Tibial nerve (tissue), 4 donors: ENCODE data around the gene IGSF22.

Experiments
- EP300 ChIP-seq, 2 donors: sonication (generic); formaldehyde crosslinking; IDR thresholded peaks; one replicate each; pipeline ENCODE4 v1.6.1; 2017; ENCODE audit warnings: antibody characterized with exemption in 2 of 2, mild to moderate bottlenecking in 1 of 2
- POLR2A ChIP-seq, 2 donors: fragments of 450-650 bp; IDR thresholded peaks; one replicate each; pipeline ENCODE4 v1.6.1; 2017; ENCODE audit warnings: antibody characterized with exemption in 2 of 2, mild to moderate bottlenecking in 2 of 2, moderate library complexity in 2 of 2
- TF ChIP-seq, protein P1 (sequence below), 5 experiments: fragments of 200-600 bp in 3 of 5; fragments of 450-650 bp in 2 of 5; sonication (generic) in 3 of 5; IDR thresholded peaks; one replicate each; pipeline ENCODE4 v1.5.1; 2016 to 2019; ENCODE audit warnings: antibody characterized with exemption in 5 of 5, mild to moderate bottlenecking in 3 of 5, moderate library complexity in 2 of 5

DNA sequence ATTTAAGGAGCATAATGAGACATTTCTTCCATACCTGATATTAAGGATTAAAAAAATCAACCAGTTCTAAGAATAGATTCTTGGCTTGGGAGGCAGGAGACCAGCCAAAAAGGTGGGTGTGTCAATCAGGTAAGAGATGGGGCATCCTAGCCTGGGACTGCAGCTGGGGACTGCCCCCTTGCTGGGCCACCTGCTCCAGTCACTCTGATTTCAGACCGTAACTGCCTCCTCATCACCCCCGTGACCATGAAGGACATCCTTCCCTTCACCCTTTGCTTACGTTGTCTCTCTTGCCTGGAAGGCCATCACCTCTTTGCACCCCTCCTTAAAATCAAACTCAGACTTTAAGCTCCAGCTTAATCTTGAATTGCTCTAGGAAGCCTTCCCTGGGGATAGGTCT is 47.7 kb upstream of the IGSF22 start:
- TF ChIP-seq POLR2A (IDR thresholded peaks at IDR 0.05) (no peak), EP300 (IDR thresholded peaks at IDR 0.05) (no peak)
- TF ChIP-seq, protein P1, sequence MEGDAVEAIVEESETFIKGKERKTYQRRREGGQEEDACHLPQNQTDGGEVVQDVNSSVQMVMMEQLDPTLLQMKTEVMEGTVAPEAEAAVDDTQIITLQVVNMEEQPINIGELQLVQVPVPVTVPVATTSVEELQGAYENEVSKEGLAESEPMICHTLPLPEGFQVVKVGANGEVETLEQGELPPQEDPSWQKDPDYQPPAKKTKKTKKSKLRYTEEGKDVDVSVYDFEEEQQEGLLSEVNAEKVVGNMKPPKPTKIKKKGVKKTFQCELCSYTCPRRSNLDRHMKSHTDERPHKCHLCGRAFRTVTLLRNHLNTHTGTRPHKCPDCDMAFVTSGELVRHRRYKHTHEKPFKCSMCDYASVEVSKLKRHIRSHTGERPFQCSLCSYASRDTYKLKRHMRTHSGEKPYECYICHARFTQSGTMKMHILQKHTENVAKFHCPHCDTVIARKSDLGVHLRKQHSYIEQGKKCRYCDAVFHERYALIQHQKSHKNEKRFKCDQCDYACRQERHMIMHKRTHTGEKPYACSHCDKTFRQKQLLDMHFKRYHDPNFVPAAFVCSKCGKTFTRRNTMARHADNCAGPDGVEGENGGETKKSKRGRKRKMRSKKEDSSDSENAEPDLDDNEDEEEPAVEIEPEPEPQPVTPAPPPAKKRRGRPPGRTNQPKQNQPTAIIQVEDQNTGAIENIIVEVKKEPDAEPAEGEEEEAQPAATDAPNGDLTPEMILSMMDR (IDR thresholded peaks at IDR 0.05) = no peak
